Measurements from ENCODE around the gene BSDC1. TPM values are rescaled to one million over a fixed set of nuclear protein-coding genes. Genes with fewer than 3 reads are reported as not detected.

The BSDC1 gene
- total RNA-seq, 1 donor from 2014 or later: 50.3 TPM

DNA sequence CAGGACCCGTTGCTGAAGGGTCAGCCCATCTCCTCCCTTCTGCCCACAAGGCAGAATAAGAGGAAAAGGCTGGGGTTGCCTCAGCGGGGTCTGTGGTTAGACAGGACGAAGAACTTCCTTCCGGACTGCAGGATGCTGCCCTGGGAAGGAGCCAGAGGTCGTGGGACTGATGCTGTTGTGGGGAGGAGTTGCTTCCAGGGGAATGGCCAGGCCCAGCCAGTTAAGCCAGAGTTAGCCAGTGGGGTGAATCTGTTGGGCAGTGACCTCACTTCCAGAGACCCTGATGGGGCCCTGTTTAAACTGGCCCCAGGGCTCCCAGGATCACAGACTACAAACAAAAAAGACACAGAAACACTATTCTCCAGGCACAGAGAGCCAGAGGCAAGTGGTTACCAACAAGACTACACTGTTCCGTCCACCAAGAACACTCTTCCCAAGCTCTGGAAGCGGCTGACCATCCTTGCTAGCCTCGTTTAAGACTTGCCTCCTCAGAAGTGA, 45.0 kb downstream of the BSDC1 start:
- H3K36me3 Mint-ChIP-seq (ENCODE audit: low read depth): no peaks in the 10 kb centered on the region
- H3K4me3 Mint-ChIP-seq: no peak overlapping the region
- H3K9me3 Mint-ChIP-seq: no peaks in the 10 kb centered on the region
- H3K27me3 Mint-ChIP-seq (ENCODE audit: insufficient read depth): peaks cover 11% of the 10 kb centered on the region
- H3K4me1 Mint-ChIP-seq (ENCODE audit: low read depth): peaks cover 35% of the 10 kb centered on the region
- no peak for DNase-seq (ENCODE audit: low spot score)
- intact Hi-C loops (cut with micrococcal nuclease): no loop called here
- H3K27ac Mint-ChIP-seq: no peak overlapping the region

DNA sequence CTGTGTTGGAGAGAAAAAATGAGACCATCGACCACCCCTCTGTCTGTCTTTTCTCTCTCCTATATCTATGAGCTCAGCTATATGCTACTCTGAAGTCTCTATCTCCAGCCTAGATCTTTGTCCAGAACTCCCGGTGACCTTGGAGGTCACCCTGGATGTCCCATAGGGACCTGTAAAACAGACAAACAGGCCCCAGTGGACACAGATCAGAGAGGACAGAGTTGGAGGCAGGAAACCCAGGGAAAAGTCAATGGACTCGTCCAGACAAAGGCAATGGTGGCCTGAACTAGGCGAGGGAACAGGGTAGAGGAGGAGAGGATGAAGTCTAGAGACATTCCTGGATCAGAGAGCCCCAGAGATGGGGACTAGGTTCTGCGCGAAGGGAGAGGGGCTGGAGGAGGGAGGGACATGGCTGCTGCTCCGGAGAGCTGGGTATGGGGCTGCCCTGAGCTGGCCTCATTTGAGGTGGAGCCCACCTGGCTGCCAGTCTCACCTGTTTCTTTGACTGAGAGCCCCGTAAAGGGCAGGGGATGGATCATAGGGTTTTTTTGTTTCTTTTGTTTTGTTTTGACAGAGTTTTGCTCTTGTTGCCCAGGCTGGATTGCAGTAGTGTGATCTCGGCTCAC, 47.6 kb downstream of the BSDC1 start:
- no peaks in the 10 kb centered on the region for H3K9me3 Mint-ChIP-seq
- H3K4me1 Mint-ChIP-seq (ENCODE audit: low read depth): peaks cover 35% of the 10 kb centered on the region
- no peaks in the 10 kb centered on the region for H3K36me3 Mint-ChIP-seq (ENCODE audit: low read depth)
- no peak overlapping the region for H3K27ac Mint-ChIP-seq
- intact Hi-C loops (cut with micrococcal nuclease): no loop called here
- DNase-seq (ENCODE audit: low spot score): no peak
- no peak overlapping the region for H3K4me3 Mint-ChIP-seq
- H3K27me3 Mint-ChIP-seq (ENCODE audit: insufficient read depth): peaks cover 15% of the 10 kb centered on the region

DNA sequence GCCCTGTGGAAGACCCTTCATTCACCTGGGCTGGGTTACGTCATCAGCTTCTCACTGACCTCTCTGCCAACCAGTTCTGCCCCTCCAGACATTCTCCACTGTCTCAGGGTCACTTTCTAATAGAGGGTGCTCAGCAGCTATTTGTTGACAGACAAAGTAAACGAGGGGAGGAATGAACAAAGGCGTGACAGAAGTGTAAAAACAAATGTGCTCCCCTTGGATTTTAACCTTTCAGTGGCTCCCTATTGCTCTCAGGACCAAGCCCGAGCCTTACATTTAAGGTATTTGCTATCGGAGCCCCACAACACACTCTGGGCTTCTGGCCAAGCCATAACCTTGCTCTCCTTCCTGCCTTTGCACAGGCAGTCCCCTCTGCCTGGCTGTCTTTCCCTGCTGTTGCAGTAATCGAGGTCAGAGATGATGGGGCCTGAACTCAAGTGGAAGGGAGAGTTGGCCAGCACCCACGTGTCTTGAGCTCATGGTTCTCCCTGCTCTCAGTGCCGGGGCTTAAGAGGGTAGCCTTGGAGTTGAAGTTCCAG, 48.9 kb downstream of the BSDC1 start:
- Mint-ChIP-seq H3K27ac (no peak overlapping the region), H3K27me3 (ENCODE audit: insufficient read depth) (peaks cover 15% of the 10 kb centered on the region), H3K4me1 (ENCODE audit: low read depth) (peaks cover 29% of the 10 kb centered on the region), H3K9me3 (no peaks in the 10 kb centered on the region), H3K36me3 (ENCODE audit: low read depth) (no peaks in the 10 kb centered on the region), H3K4me3 (no peak overlapping the region)
- intact Hi-C loops (cut with micrococcal nuclease): no loop called here
- no peak for DNase-seq (ENCODE audit: low spot score)

DNA sequence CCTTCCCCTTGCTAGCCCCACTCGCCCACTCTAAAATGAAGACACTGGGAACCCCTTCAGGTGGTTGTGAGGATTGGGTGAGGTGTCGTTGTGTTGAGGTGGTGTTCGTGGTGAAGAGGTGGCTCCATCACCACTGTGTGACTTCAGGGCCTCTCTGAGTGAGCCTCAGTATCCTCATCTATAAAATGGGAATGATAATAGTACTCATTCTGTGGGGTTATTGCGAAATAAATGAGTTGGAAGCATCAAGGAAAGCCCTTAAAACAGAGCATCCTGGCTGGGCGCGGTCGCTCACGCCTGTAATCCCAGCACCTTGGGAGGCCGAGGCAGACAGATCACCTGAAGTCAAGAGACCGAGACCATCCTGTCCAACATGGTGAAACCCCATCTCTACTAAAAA, 51.5 kb downstream of the BSDC1 start:
- Mint-ChIP-seq H3K9me3 (no peaks in the 10 kb centered on the region), H3K4me3 (no peak overlapping the region), H3K4me1 (ENCODE audit: low read depth) (peaks cover 30% of the 10 kb centered on the region), H3K27ac (peak overlapping the region; percentile 54), H3K36me3 (ENCODE audit: low read depth) (peaks cover 2% of the 10 kb centered on the region), H3K27me3 (ENCODE audit: insufficient read depth) (peaks cover 15% of the 10 kb centered on the region)
- DNase-seq (ENCODE audit: low spot score): no peak
- intact Hi-C loops (cut with micrococcal nuclease): loop anchor here (1.0 kb wide), 1 partner anchor 9 kb away; no protein-coding TSS in a partner anchor

DNA sequence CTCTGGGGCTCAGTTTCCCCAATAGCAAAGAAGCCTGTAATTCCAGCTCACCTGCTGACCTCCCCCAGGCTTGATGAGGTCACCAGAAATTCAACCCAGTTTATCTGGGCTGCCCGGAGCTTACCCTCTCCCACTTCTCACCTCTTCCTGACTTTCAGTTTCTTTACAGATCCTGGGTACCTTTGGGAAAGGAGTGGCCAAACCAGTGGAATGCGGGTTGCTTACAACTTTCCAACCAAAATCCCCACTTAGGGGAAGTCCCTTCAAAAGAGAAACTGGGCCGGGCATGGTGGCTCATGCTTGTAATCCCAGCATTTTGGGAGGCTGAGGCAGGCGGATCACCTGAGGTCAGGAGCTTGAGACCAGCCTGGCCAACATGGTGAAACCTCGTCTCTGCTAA, 52.3 kb downstream of the BSDC1 start:
- H3K27me3 Mint-ChIP-seq (ENCODE audit: insufficient read depth): peaks cover 12% of the 10 kb centered on the region
- DNase-seq (ENCODE audit: low spot score): no peak
- no peaks in the 10 kb centered on the region for H3K9me3 Mint-ChIP-seq
- peaks cover 2% of the 10 kb centered on the region for H3K36me3 Mint-ChIP-seq (ENCODE audit: low read depth)
- no peak overlapping the region for H3K27ac Mint-ChIP-seq
- intact Hi-C loops (cut with micrococcal nuclease): loop anchor here (1.0 kb wide), 1 partner anchor 9 kb away; no protein-coding TSS in a partner anchor
- H3K4me1 Mint-ChIP-seq (ENCODE audit: low read depth): peaks cover 37% of the 10 kb centered on the region
- H3K4me3 Mint-ChIP-seq: no peak overlapping the region

DNA sequence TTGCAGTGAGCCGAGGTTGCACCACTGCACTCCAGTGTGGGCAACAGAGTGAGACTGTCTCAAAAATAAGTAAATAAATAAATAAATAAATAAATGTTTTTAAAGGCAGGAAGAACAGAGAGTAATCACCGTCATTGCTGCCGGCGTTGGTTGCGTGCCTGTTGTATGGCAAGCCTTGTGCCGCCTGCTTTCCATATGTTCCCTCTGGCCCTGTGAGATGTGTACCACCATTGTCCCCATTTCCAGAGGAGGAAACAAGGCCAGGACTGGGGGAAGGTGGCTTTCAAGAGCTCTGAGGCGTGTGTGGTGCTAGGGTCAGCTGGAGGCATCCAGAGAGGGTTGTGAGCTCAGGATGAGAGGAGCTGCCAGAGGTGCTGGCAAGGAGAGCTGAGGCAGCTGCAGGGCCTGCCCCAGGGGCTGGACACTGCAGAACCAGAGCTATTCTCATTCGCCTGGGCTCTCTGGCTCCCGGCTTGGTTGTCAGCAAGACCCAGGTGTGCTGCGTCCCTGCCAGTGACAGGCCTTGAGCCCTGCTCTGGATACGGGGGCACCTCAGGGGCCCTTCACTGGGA, 53.0 kb downstream of the BSDC1 start:
- Mint-ChIP-seq H3K9me3 (no peaks in the 10 kb centered on the region), H3K36me3 (ENCODE audit: low read depth) (peaks cover 2% of the 10 kb centered on the region), H3K27ac (no peak overlapping the region), H3K4me3 (no peak overlapping the region), H3K4me1 (ENCODE audit: low read depth) (peaks cover 40% of the 10 kb centered on the region), H3K27me3 (ENCODE audit: insufficient read depth) (peaks cover 7% of the 10 kb centered on the region)
- intact Hi-C loops (cut with micrococcal nuclease): no loop called here
- no peak for DNase-seq (ENCODE audit: low spot score)

DNA sequence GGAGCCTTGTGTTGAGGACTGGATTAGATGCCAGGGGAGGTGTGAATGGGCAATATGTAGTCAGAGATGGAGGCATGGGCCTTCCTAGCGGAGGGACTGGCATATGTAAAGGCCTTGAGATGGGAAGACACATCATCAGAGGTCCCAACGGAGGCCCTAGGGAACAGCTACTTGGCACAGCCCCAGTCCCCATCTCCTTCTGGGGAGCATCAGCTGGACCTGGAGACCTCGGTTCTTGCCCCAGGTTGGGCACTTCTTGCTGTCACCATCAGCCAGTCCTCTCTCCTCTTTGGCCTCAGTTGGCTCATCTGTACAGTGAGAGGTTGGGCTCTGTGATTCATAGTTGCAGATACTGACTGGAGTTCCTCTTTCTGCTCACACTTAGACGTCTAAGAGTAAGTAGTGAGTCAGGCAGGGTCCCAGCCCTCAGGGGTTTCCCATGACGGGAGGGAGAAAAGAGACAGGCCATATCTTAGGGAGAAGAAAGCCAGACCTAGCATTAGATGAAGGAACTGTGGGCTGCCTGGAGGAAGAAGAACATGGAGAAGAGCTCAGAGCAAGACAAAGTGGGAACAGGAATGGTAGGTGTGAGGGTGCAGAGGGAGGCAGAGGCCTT, 54.8 kb downstream of the BSDC1 start:
- Mint-ChIP-seq H3K4me3 (no peak overlapping the region), H3K9me3 (no peaks in the 10 kb centered on the region), H3K27ac (no peak overlapping the region), H3K36me3 (ENCODE audit: low read depth) (peaks cover 2% of the 10 kb centered on the region), H3K27me3 (ENCODE audit: insufficient read depth) (peaks cover 4% of the 10 kb centered on the region), H3K4me1 (ENCODE audit: low read depth) (peaks cover 46% of the 10 kb centered on the region)
- intact Hi-C loops (cut with micrococcal nuclease): loop anchor here (10.0 kb wide), 1 partner anchor 405 kb away; the partner anchor contains the start of gene PTP4A2
- DNase-seq (ENCODE audit: low spot score): no peak

DNA sequence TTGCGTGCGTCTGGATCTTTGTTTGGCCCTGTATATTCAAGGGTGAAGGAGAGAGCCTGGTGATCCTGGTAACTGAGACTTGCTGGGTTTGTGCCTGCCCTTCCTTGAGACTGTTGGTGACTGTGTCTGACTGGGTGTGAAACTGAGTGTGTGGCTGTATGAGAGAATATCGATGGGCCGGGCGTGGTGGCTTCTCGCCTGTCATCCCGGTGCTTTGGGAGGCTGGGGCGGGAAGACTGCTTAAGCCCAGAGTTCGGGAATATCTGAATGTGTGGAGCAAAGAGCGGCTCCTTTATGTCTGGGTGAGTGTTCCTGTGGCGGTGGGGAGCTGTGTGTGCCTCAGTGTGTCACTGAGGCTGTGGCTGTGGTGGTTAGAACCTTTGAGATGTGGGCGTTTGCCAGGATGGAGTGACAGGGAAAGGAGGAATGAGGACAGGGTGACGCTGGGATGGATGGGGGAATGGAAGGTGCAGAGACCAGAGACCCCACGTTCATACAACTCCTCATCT, 55.5 kb downstream of the BSDC1 start:
- H3K36me3 Mint-ChIP-seq (ENCODE audit: low read depth): peaks cover 6% of the 10 kb centered on the region
- peaks cover 4% of the 10 kb centered on the region for H3K27me3 Mint-ChIP-seq (ENCODE audit: insufficient read depth)
- intact Hi-C loops (cut with micrococcal nuclease): loop anchor here (10.0 kb wide), 1 partner anchor 404 kb away; the partner anchor contains the start of gene PTP4A2
- no peaks in the 10 kb centered on the region for H3K9me3 Mint-ChIP-seq
- no peak overlapping the region for H3K4me3 Mint-ChIP-seq
- no peak overlapping the region for H3K27ac Mint-ChIP-seq
- H3K4me1 Mint-ChIP-seq (ENCODE audit: low read depth): peaks cover 54% of the 10 kb centered on the region
- no peak for DNase-seq (ENCODE audit: low spot score)

DNA sequence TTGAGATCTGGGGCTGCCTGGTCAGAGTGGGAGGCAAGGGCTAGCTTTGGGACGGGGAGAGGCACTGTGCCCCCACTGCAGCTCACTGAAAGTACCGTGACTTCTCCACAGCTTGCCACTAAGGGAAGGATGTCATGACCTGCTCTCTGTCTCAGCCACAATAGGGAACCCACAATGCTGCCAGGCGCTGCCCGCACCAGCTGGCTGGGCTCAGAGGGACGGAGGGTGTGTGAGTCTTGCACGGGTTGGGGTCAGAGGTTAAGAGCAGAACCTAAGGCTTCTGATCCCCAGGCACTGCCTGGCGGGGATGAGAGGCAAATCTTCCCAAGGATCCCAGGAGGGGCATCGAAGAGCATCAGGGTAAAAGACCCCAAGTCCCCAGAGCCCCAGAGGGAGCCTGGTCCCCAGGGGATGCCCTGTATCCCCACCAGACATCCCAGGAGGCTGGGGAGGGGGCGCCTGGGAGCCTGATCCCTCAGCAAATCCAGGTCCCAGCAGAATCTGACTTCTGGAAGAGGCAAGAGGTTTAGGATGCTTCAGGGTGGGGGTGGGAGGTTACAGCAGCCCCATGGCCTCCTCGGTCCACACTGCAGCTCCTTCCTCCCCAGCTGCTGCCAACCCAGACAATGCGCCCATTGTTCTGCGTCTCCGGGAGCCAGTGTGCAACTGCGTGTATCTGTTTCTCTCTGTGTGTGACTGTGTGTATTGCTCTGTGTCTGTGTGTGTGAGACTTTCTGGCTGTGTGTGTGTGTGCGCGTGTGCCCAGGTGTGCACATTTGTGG, 56.2 kb downstream of the BSDC1 start:
- Mint-ChIP-seq H3K27me3 (ENCODE audit: insufficient read depth) (peaks cover 4% of the 10 kb centered on the region), H3K4me1 (ENCODE audit: low read depth) (peaks cover 59% of the 10 kb centered on the region), H3K4me3 (no peak overlapping the region), H3K9me3 (no peaks in the 10 kb centered on the region), H3K27ac (peak overlapping the region; percentile 6), H3K36me3 (ENCODE audit: low read depth) (peaks cover 10% of the 10 kb centered on the region)
- no peak for DNase-seq (ENCODE audit: low spot score)
- intact Hi-C loops (cut with micrococcal nuclease): loop anchor here (1.0 to 10.0 kb wide), 7 partner anchors 13 to 403 kb away; partner anchors contain the start of genes BSDC1, HDAC1, LCK and PTP4A2

DNA sequence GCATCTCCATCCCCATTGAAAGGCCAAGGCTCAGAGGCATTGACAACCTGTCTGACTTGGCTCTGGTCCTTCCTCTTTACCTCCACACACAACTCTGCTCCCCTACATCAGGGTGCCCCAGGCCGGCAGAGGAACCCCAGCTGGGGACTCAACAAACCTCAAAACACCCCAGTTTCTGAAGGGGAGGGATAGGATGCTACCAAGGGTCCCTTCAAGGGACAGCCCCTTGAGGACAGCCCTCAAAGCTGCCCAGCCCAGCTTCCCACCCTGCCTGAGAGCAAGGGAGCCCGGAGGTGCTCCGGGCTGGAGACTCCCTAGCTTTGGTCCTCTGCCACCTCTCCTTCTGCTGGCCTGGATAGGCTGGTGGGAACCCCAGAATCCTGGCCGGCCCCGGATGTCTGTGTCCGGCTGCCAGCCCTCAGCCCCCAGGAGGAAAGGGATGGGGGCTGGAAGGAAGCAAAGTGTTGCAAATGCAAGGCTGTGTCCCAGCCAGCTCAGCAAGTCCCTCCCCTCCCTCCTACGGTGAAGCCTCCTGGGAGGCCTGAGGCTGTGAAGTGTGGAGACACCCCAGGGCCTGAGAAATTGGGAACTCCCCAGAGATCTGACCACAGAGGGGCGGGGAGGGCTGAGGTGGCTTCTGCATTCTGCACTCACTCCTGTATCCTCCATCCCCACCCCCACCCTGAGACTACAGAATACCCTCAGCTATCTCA, 57.1 kb downstream of the BSDC1 start:
- peaks cover 52% of the 10 kb centered on the region for H3K4me1 Mint-ChIP-seq (ENCODE audit: low read depth)
- no peak overlapping the region for H3K27ac Mint-ChIP-seq
- H3K27me3 Mint-ChIP-seq (ENCODE audit: insufficient read depth): no peaks in the 10 kb centered on the region
- H3K36me3 Mint-ChIP-seq (ENCODE audit: low read depth): peaks cover 10% of the 10 kb centered on the region
- no peaks in the 10 kb centered on the region for H3K9me3 Mint-ChIP-seq
- peak; percentile 72 for DNase-seq (ENCODE audit: low spot score)
- intact Hi-C loops (cut with micrococcal nuclease): loop anchor here (1.0 to 10.0 kb wide), 7 partner anchors 14 to 402 kb away; partner anchors contain the start of genes BSDC1, HDAC1, LCK and PTP4A2
- peak overlapping the region; percentile 68 for H3K4me3 Mint-ChIP-seq

DNA sequence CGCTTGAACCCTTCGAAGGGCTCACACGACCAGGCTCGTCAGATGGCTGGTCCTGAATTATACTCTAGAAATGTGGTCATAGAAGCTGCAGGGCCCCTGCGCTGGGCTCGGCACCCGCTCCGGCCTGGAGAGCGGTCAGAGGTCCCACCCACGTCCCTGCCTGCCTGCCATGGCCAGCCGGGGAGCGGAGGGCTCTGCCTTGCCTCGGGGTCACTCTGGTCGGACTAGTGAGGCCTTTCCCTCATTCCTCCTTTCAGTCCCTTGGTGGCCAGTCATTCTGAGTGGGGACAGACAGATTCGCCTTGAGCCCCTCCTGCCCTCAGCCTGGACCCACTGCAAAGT, 57.7 kb downstream of the BSDC1 start:
- no peaks in the 10 kb centered on the region for H3K27me3 Mint-ChIP-seq (ENCODE audit: insufficient read depth)
- no peaks in the 10 kb centered on the region for H3K9me3 Mint-ChIP-seq
- H3K27ac Mint-ChIP-seq: no peak overlapping the region
- DNase-seq (ENCODE audit: low spot score): no peak
- H3K4me1 Mint-ChIP-seq (ENCODE audit: low read depth): peaks cover 52% of the 10 kb centered on the region
- peaks cover 16% of the 10 kb centered on the region for H3K36me3 Mint-ChIP-seq (ENCODE audit: low read depth)
- intact Hi-C loops (cut with micrococcal nuclease): loop anchor here (2.0 to 10.0 kb wide), 3 partner anchors 86 to 402 kb away; partner anchors contain the start of genes LCK, PTP4A2 and TMEM39B
- H3K4me3 Mint-ChIP-seq: peak overlapping the region; percentile 68
